NK-92 treated with Interleukin-12 subunit alpha and Interleukin-12 subunit beta, amount 100 ng/mL, for 24 hours (cell line): ENCODE data around the gene KRT81.
"Not testable (repeated sequence)": the region's sequence is repeated elsewhere in the genome, so short reads cannot be mapped to it uniquely, and the experiment has no call there.

Experiments
- DNase-seq: peaks from one replicate; lab custom pipeline; 2025; lab: John Stamatoyannopoulos, UW

Gene KRT81

GRCh38 chr12:52241205-52241842, 50.0 kb downstream of the KRT81 start:
- no peak for DNase-seq

DNA sequence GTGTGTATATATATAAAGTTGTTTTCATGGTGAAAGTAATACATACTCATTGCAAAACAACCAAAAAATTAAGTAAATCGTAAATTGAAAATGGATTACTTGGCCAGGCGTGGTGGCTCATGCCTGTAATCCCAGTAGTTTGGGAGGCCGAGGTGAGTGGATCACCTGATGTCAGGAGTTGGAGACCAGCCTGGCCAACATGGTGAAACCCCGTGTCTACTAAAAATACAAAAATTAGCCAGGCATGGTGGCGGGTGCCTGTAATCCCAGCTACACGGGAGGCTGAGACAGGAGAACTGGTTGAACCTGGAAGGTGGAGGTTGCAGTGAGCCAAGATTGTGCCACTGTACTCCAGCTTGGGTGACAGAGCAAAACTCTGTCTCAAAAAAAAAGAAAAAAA, 51.1 kb downstream of the KRT81 start:
- not testable (repeated sequence) for DNase-seq

DNA sequence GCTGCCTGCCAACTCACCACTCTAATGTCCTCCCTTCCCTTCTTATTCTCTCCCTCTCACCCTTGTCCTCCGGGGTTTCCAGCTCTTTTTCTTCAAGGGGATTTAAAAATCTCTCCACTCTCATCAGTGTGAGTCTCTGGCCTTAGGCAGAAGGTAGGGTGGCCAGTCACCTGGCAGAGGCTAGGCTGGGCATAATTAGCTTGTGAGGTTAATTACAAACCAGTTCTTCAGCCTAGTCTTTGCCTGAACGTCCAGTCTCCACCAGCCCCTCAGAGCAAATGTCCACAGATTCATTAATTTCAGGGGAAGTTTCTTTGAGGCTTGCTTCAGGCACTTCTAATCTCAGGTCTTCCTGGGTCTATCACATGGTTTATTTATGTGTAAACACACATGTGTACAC, 51.6 kb downstream of the KRT81 start:
- no peak for DNase-seq

- DNase-seq, result no peak
Measured at GRCh38 chr12:52238916-52239646, 52.3 kb downstream of the KRT81 start.

DNA sequence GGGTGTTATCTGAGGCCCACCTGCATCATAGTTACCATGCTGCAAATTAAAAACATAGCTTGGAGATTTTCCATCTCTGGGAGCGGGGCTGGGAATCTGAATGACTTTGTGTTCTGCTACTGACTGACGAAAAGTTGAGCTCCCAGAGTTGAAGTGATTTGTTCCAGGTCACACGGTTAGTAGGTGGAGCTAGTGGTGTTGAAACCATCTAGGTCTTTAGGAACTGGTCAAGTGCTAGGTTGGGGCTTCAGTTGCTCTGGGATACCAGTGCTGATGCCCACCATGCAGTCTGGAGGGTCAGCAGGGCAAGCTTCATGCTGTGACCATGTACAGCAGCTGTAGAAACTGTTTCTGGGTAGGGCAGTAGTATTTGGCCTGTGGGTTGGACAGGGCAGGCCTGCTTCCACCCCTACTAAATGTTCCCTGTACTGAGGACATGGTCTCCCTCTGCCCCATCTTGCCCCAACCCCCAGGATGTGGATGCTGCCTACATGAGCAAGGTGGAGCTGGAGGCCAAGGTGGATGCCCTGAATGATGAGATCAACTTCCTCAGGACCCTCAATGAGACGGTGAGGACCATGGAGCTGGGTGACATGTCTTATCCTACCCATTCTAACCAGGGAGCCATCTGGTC, 53.0 kb downstream of the KRT81 start:
- DNase-seq, result no peak

- no peak for DNase-seq
Measured at GRCh38 chr12:52236386-52237050, 54.8 kb downstream of the KRT81 start.
